Dermis blood vessel endothelial cell (primary cell): ENCODE results near the gene RHOT1. TPM values are rescaled to one million over a fixed set of nuclear protein-coding genes. Genes with fewer than 3 reads are reported as not detected.
A peak's percentile ranks its signal among the peaks of the same experiment; 100 is the strongest.
"Not testable (repeated sequence)": the region's sequence is repeated elsewhere in the genome, so short reads cannot be mapped to it uniquely, and the experiment has no call there.

ENCODE experiments used
- DNase-seq: peaks from one replicate; pipeline ENCODE4 v3.0.0; 2010
- total RNA-seq: library from RNA; depleted of rRNA; stranded (reverse); fragments of >200 nt; gene quantifications from 2 replicates; pipeline ENCODE4 v1.2.3, GENCODE V29; 2014

RHOT1 gene
- total RNA-seq, 1 donor from 2014 or later = 40.3 TPM

- no peak for DNase-seq
These were observed 18.2 kb downstream of the RHOT1 start for GRCh38 chr17:32160526-32160925.

GRCh38 chr17:32161029-32161428 is 18.7 kb downstream of the RHOT1 start:
- DNase-seq = no peak

- peak; percentile 67 for DNase-seq
These were observed 19.4 kb downstream of the RHOT1 start for GRCh38 chr17:32161506-32162365.

GRCh38 chr17:32174889-32175288 is 32.6 kb downstream of the RHOT1 start:
- no peak for DNase-seq

GRCh38 chr17:32178679-32179078 is 36.4 kb downstream of the RHOT1 start:
- not testable (repeated sequence) for DNase-seq

GRCh38 chr17:32179103-32179502 is 36.8 kb downstream of the RHOT1 start:
- DNase-seq = not testable (repeated sequence)

GRCh38 chr17:32179526-32179925 is 37.2 kb downstream of the RHOT1 start:
- not testable (repeated sequence) for DNase-seq

GRCh38 chr17:32180262-32180661 is 38.0 kb downstream of the RHOT1 start:
- DNase-seq = not testable (repeated sequence)

GRCh38 chr17:32185875-32186274 is 43.6 kb downstream of the RHOT1 start:
- no peak for DNase-seq

GRCh38 chr17:32187271-32187670 is 45.0 kb downstream of the RHOT1 start:
- DNase-seq = no peak

GRCh38 chr17:32189343-32189742 is 47.0 kb downstream of the RHOT1 start:
- DNase-seq = no peak

- DNase-seq = peak; percentile 38
These were observed 49.0 kb downstream of the RHOT1 start for GRCh38 chr17:32191306-32191705.

GRCh38 chr17:32192379-32192778 is 50.1 kb downstream of the RHOT1 start:
- peak; percentile 19 for DNase-seq

GRCh38 chr17:32197987-32198386 is 55.7 kb downstream of the RHOT1 start:
- no peak for DNase-seq

- DNase-seq = no peak
These were observed 64.6 kb downstream of the RHOT1 start for GRCh38 chr17:32206861-32207260.

- DNase-seq = no peak
These were observed 66.1 kb downstream of the RHOT1 start for GRCh38 chr17:32208436-32208835.

GRCh38 chr17:32209608-32210007 is 67.3 kb downstream of the RHOT1 start:
- DNase-seq = no peak

GRCh38 chr17:32211671-32212070 is 69.4 kb downstream of the RHOT1 start:
- DNase-seq = no peak

GRCh38 chr17:32215696-32216095 is 73.4 kb downstream of the RHOT1 start:
- DNase-seq = no peak

GRCh38 chr17:32222621-32223020 is 80.3 kb downstream of the RHOT1 start:
- no peak for DNase-seq

- DNase-seq = no peak
These were observed 81.4 kb downstream of the RHOT1 start for GRCh38 chr17:32223703-32224102.

- DNase-seq = no peak
These were observed 84.6 kb downstream of the RHOT1 start for GRCh38 chr17:32226886-32227285.

GRCh38 chr17:32227910-32228309 is 85.6 kb downstream of the RHOT1 start:
- no peak for DNase-seq

- no peak for DNase-seq
These were observed 93.3 kb downstream of the RHOT1 start for GRCh38 chr17:32235588-32235987.

- no peak for DNase-seq
These were observed 97.2 kb downstream of the RHOT1 start for GRCh38 chr17:32239456-32239855.
